OCI-M2 (cell line): Measurements from ENCODE around the gene FPR3.
"Not testable (repeated sequence)": the region's sequence is repeated elsewhere in the genome, so short reads cannot be mapped to it uniquely, and the experiment has no call there.

ENCODE experiments used
- DNase-seq: peaks from one replicate; lab custom pipeline; 2025; ENCODE audit not compliant: unreplicated experiment; lab: John Stamatoyannopoulos, UW

FPR3 gene

DNA sequence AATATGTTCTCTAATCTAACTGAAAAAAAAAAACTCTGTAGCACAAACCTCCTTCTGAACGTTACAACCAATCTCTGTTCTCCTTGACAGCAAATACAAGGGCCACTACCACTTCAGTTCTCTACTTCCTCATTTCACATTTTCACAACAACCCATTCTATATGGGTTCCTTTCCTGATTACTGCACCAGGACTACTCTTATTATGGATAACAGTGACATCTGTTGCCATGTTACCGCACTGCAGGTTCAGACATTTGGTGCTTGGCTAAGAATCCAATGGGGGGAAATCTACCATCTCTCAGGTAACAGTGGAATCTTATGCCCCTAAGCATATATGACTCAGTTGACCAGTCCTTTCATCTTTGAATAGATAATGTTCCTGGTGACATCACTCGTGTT, 11.6 kb upstream of the FPR3 start:
- DNase-seq = no peak

DNA sequence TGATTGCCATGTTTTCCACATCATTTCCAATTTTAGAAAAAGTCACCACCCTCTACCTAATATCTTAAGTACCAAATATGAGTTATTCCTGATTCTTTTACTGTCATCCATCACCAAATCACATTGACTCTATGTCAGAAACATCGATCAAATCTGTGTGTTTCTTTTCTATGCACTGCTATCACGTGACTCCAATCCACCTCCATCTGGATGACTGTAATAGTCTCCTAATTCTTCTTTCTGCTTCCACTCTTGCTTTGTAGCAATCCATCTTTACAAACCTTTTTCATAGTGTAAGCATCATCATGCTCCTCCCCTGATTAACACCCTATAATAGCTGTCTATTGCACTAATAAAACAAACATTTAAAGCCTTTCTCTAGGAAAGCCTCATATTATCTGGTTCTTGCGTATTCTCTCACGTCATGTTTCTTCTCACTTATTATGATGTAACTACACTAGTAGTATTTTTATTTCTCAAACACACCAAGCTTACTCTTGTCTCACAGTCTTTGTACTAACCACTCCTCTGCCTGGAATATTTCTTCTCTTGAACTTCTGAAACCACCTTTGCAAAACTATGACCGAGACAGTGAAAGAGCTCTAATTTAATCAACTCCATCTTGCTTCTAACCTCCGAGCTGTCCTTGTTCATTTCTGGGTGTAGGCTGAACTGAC, 10.7 kb upstream of the FPR3 start:
- no peak for DNase-seq

DNA sequence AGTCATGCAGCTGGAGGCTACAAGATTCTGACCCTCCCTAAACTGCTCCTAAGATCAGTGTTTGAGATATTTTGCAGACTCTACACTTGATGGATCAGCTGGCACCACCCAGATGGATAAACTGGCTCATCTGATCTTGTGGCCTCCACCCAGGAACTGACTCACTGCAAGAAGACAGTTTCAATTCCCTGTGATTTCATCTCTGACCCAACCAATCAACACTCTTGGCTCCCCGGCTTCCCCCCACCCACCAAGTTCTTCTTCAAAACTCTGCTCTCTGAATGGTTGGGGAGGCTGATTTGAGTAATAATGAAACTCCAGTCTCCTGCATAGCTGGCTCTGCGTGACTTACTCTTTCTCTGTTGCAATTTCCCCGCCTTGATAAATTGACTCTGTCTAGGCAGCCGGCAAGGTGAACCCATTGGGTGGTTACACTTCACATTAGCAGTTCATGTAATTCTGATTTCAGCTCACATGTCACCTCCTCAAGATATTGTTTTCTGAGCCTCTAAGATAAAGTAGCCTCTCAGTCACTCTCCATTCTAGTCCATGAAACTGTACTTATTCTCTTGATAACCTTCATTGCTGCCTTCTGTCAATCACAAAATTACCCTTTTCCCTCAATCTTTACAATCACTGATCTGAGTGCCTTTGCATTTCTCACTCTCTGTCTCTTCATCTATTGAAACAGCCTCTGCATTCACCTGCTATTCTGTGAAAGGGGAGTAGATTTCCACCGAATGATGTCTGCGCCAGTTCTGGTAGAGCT, 9.9 kb upstream of the FPR3 start:
- DNase-seq = no peak

DNA sequence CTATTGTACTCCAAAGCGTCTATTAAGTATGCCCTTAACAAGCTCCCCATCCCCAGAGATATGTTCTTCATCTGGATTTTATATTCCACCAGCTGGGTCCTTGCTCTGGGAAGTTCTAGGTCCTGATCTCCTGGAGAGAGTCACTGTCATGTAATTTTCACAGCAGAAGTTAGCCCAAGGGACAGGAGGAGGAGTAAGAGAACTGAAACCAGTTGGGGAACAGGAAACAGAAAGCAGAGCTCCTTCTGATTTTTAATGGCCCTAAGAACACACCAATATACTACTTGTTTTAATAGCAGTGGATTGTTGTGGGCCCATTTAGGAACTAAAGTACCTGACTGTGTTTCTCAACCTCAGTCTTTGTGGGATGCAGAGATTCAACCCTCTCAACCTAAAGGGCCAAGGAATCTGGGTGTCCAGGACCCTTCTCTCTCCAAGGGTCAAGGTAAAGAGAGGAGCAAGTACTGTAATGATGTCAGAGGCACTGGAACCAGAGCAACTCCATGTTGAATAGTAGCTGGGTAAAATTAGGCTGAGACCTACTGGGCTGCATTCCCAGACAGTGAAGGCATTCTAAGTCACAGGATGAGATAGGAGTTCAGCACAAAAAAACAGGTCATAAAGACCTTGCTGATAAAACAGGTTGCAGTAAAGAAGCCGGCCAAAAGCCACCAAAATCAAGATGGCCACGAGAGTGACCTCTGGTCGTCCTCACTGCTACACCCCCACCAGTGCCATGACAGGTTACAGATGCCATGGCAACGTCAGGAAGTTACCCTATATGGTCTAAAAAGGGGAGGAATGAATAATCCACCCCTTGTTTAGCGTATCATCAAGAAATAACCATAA, 8.1 kb upstream of the FPR3 start:
- DNase-seq = no peak

DNA sequence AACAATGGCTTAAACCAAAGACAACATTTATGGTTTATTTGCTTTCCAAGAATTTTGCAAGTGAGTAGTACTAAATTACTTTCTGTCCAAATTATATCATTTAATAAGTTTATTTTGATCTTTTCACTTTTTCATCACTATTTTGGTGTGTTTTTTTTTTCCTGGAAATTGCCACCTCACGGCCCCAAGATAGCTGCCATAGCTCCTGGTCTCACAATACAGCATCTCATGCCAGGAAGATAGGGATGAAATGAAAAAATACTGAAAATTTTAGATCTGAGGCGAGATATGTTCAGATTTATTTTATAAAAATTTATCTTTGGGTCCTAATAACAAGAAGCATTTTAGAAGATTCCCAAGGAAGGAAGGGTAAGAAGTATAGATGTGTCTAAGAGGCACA, 6.9 kb upstream of the FPR3 start:
- no peak for DNase-seq

DNA sequence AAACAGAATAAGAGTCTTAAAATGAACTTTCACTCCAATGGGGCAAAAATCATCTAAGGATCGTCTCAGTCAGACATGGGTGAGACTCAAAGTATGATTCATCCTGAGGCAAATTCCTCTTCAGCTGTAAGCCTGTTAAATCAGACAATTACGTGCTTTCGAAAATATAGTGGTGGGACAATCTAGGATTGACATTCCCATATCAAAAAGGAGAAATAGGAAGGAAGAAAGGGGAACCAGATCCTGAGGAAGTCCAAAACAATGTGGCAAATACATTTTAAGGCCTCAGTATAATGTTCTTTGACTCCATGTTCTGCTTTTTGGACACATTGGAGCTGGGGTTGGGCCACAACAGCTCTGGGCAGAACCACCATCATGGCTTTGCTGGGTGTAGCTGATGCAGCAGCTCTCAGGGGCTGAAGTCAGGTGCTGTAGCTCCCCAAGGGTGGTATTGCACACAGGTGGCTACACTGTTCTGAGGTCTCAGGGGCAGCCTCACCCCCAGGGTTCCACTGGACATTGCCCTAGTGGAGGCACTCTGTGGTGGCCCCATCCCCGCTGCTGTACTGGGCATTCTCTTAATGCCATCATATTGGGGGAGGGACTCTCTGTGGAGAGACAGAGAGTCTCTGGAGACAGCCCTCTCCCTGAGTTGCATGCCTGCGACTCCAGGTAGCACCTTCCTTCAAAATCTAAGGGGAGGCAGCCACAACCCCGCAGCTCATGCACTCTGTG, 5.7 kb upstream of the FPR3 start:
- no peak for DNase-seq

DNA sequence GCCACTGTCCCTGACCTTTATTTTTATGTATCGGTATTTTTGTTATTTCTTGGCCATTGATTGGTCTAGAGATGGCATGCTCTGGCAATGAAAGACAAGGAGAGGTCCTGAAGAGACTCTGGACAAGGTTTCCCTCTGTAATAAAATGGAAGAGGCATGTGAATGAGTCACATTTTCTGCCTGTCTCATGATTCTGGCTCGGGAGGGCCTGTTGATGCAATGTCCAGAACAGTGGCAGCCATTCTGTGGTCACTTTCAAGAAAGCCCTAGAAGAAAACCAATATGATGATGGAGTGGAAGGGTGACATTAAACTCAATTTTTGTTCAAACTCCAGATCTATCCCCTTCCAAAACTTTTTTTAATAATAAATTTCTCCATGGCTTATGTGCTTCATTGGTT, 2.0 kb upstream of the FPR3 start:
- no peak for DNase-seq

DNA sequence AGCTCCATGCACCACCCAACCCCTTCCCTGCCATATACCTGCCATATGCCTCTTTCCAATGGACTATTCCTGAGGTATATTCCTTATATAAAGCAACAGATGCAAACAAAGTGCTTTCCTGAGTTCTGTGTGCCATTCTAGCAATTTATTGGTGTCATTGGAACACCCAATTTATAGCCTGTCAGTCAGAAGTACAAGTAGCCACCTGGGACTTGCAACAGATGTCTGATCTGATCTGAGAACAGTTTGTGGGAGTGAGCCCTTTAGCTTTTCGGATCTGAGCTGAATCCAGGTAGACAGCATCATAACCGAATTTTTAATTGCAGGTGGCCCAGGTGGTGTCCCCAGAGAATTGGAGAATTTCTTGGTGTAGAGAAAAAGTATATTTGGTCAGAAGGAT, 963 bp upstream of the FPR3 start:
- no peak for DNase-seq

DNA sequence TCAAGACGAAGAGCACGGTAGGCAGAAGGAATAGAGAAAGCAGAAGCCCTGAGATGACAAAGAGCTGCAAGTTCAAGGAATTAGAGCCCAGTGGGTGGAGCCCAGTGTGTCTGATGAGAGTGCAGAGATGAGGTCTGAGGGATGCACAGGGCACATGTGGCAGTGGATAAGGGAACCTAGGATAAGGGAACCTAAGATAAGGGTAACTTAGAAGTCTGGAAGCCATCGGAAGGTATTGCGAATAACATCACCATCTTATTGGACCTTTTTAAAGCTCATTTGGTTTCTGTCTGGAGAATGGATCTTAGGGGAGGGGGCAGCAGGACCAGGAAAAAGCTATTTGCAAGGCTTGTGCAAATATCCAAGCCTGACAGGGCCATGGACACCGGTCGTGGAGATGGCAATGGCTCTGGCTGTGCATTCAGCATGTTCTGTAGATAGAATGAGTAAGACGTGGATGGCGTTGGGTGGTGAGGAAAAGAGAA, 1.3 kb downstream of the FPR3 start:
- DNase-seq = no peak

DNA sequence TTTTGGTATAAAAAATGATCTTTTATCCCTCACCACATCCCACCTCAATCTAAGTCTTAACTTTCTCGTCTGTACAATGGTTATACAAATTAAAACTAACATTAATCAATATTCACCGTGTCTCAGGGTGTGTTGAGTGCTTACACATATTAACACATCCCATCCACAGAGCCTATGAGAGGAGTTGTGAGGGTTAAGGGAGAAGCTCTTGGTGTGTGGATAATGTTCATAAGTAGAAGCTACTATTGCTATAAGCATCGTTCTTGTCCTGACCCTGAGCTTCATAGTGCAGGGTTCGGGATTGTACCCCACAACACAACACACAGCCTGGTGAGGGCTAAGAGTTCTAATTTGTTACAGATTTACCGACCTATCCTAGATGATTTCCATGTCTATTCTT, 2.5 kb downstream of the FPR3 start:
- DNase-seq = no peak

DNA sequence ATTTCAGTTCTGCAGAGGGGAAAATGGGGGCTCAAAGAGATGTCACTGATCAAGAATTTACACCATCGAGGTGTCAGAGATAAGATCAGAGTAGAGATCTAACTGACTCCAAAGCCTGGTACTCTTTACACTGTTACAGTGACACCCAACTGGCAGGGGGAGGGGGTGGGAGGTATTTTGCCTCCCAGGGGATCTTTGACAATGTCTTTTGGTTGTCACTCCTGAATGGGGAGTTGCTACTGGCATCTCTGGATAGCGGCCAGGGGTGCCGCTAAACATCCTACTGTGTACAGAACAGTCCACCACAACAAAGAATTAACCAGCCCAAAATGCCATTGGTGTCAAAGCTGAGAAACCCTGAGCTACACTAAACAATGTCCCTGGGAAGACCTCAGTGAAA, 3.1 kb downstream of the FPR3 start:
- DNase-seq = no peak

DNA sequence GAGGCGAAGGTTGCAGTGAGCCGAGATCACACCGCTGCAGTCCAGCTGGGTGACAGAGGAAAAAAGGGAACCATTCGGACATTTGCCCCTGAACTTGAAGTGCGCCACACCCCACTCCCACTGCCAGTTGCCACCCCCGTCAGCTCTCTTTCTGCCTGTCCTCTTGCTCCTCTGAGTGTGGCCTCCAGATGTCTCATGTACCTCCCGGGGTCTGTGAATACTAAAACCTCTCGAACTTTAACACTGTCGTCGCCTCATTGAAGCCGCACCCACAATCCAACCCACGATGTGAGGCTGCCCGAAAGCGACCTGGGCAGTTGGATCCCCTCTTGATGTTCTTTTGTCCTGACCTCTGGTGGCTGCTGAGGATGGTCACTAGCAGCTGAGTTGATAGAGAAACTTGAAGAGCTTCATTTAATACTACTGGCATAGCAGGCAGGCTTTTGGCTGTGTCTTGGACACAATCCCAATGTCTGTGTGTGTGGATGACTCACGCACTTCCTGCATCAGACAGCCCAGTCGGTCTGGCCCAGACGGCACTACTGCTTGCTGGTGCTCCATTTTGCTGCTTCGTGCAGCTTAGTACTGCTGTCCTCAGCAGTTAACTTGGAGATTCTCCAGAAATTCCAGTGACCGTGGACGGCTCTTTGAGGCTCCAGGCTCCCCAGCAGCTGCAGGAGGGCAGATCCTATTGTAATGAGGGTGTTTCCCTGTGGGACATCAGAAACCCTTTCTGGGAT, 4.2 kb downstream of the FPR3 start:
- DNase-seq = no peak

DNA sequence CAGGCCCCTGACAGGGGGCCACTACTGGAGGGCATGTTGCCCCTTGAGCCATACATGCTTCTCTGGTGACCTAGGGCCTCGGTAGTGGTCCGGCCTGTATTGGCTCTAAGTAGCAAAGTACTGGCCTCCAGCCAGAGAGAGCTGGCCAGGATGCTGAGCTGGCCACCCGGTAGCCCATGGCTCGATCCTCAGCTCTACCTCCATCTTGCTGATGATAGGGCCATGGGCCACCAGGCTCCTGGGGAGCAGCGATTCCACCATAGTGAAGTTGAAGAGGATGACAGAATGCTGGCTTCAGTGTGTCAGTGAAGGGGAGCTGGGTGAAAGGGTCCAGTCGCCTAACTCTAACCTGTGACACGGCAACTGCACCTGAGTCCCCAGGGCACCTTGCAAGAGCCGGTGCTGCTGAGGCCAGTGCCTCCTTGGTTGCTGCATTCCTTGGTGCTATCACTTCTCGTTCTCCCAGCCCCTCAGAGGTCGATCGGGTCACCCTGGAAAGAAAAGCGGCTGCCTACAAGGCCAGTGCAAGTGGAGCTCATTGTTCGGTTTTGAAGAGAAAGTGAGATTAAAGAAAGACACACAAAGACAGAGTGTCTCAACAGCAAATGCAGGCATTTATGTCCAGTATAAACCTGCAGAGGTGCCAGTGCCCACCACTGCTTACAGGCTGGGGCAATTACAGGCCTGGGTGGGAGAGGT, 5.0 kb downstream of the FPR3 start:
- DNase-seq = no peak

DNA sequence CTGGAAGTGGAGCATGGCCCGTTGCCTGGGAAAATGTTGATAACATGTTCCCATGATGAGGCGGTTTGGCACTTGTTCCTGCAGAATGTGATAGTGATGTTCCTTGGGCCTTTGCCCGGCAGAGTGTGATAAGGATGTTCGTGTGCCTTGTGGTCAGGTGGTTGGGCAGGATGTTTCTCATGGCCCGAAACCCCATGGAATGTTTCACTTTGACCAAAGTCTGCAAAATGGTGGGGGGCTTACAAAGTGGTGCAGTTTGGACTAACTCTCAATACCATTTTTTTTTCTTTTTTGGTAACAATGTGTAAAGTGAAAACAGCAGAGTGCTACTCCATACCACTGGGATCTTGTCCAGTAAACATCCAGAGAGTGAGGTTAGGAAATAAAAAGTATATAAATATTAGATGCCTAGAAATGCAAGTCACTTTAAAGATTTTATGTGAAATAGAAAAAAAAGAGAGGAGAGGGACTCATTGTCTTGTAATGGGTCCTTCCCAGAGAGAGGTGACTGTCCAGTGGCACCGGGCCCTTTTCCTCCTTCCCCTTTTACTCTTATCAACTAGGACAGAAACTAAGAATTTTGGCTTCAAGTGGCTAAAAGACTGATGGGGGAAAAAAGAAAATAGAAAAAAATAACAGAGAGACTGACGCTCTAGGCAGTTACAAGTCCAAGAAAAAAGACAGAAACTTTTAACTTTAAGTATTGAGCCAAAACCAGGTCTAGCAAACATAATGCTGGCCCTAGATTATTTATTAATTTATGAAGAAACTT, 5.7 kb downstream of the FPR3 start:
- peak; percentile 69 for DNase-seq

DNA sequence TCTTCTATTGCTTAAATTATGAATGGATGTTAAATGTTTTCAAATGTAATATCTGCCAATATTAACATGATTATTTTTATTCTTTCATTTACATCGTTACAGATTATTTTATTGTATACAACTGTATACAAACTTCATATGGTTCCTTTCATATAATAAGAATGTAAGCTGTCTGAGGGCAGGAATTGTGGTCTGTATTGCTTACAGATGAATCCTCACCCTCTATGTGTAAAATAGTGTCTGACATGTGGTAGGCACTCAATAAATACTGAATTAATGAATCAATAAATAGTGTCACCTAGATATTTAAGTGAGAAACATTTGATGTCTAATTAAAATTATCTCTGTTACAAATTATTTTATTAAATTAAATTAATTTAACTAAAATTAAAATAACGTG, 7.8 kb downstream of the FPR3 start:
- no peak for DNase-seq

DNA sequence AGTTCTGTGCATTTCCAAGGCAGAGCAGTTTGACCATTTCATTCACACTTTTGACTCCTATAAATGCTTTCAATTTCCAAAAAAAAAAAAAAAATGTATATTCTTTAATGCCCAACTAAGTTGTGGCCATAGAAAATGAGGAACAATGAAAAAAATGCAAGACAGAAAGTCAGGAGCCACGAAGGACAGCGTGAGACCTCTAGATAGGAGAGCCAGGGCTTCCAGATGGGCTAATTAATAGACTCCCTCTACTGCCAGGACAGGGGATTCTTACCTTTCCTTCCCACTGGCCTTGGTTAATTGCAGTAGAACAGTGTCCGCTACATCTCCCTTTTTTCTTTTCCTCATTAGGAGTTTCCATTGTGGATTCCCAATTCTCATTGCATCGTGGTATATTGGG, 8.6 kb downstream of the FPR3 start:
- DNase-seq = no peak

DNA sequence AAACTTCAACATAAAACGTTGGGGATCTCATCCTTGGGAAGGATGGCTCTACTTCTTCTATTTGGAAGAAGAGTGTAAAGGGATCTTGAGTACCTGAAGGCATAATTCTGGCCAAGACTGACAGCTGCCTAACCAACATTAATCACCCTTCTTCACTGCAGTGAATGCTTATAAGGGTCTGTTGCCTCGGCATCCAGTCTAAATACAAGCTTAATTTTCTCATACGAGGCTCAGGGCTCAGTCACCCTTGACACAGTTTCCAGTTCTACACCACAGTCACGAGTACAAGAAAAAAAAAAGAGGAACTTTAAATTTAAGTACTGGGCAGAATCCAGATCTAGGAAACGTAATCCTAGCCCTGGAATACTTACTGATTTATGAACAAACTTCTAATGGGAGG, 9.0 kb downstream of the FPR3 start:
- DNase-seq = no peak

DNA sequence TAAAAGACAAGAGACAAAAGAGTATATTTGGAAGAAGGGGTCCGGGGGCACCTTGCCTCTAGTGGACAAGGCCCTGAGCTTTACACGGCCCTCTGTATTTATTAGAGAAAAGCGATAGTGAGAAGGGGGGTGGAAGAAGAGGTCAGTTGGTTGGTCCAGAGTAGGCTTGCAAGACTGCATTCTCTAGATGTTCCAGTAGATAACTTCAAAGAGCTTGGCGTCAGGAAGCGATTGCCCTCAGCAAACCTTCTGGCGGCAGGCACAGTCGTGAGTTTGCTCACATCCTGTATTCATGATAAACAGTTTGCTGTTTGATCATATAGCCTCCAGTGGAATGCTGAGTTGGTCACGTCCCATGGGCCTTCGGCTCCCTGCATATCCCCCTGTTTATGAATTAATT, 9.8 kb downstream of the FPR3 start:
- not testable (repeated sequence) for DNase-seq

DNA sequence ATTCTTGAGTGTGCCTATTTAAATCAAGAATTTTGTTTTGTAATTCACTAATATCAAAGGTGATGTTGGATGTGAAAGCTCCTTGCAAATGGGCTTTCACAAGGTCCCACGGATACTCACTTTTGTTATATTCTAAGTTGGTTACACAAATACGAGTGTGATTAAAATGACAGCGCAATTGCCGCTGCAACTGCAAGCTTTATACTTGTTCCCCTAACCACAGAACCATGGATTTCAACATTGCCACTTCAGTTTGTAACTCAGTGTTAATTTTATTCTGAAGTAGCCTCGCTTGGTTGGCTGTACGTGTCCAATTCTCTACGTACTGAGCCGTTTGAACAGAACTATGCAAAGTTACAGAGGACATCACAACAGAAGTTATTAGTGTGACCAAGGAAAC, 10.4 kb downstream of the FPR3 start:
- DNase-seq = not testable (repeated sequence)
